C1 segment of cervical spinal cord (tissue), 14 donors: Measurements from ENCODE around the gene SCO2.
"Not testable (repeated sequence)": the region's sequence is repeated elsewhere in the genome, so short reads cannot be mapped to it uniquely, and the experiment has no call there.

ENCODE experiments used
- DNase-seq, 14 donors: peaks; one replicate each; lab custom pipeline; 2025; lab: John Stamatoyannopoulos, UW

Gene SCO2

DNA sequence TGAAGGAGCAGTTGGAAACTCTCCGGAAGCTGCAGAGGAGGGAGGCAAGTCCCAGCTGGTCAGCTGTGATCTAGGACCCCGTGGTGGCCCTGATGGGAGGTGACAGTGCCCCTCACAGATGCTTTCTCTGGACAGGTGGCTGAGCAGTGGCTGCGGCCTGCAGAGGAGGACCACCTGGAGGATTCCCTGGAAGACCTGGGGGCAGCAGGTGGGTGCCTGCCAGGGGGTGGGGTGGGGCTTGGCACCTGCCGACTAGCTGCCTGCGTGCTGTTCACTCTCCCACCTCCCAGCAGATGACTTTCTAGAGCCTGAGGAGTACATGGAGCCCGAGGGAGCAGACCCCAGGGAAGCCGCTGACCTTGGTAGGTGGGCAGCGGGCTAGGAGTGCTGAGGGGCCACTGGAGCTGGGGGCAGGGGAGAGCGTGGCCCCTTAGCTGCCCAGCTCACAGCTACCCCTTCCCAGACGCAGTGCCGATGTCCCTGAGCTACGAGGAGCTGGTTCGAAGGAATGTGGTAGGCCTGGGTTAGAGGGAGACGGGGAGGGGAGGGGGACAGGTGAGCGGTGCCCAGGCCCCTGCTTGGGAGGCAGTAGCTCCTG is 3.1 kb downstream of the SCO2 start:
- no peak for DNase-seq

DNA sequence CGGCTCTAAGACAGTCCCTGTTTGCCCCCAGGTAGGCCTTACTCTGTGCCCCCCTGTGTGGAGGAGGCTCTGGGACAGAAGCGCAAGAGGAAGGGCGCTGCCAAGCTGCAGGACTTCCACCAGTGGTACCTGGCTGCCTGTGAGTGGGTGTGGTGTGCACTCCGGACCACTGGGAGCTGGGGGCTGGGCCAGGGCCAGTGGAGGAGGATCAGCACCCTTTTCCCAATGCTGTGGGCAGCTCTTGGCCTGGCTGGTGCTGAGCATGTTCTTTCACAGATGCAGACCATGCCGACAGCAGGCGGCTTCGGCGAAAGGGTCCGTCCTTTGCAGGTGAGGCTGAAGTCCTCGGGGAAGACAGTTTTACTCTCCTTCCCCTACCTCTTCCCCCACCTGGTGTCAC is 3.7 kb downstream of the SCO2 start:
- DNase-seq: no peak

DNA sequence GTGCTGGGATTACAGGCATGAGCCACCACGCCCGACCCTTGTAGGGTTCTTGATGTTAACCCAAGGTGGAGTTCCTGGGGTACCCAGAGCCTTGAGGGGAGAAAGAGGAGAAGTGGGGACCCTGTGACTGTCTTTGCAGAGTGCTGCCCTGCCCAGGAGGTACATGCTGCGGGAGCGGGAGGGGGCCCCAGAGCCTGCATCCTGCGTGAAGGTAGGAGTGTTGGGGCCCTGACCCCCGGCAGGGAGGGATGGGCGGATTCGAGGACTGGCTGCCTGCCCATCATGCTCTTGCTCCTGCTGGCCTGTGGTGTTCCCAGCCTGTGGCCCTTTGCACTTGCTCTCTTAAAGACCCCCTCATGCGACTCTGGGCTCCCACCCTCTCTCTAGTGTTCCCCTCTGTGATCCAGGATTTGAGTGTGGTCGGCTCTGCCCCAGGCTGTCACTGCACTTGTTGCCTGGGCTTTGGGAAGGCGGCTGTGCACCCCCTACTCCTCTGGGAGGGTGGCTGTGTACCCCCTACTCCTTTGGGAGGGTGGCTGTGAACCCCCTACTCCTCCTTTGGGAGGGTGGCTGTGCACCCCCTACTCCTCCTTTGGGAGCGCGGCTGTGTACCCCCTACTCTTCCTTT is 4.5 kb downstream of the SCO2 start:
- no peak for DNase-seq

DNA sequence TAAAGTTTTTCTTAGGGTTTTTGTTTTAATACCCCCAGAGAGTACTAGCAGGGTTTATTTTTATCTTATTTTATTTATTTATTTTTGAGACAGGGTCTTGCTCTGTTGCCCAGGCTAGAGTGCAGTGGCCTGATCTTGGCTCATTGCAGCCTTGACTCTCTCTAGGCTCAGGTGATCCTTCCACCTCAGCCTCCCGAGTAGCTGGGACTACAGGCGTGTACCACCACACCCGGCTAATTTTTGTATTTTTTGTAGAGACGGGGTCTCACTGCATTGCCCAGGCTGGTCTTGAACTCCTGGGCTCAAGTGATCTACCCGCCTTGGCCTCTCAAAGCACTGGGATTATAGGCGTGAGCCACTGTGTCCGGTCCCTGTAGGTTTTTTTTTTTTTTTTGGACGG is 5.2 kb downstream of the SCO2 start:
- not testable (repeated sequence) for DNase-seq

DNA sequence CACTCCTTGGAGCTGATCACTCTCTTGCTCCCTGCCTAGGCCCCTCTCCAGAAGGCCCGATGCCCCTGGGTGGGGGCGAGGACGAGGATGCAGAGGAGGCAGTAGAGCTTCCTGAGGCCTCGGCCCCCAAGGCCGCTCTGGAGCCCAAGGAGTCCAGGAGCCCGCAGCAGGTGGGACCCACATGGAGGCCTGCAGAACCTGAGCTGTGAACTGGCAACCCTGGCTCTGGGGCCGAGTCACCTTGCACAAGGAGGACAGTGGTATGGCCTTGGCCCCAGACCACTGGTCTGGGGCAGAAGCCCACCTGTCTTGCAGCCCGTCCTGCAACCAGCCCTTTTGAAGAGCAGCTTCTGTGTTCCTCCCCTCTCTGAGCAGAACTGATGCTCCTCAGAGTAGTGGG is 6.2 kb downstream of the SCO2 start:
- DNase-seq: no peak

DNA sequence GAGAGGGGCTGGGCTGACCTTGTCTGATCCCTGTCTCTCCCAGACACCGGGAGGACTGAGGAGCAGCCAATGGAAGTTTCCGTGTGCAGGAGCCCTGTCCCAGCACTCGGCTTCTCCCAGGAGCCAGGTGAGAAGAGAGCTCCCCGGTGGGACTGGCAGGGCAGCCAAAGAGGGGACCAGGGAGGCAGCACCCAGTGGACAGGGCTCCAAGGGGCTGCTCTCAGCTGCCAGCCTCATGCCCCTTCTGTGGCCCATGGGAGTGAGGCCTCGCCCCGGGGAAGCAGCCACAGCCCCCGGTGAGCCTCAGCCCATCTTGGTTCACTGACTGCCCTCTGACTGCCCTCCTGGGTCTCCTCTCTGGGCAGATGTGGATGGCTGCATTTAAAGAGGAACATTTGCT is 6.8 kb downstream of the SCO2 start:
- DNase-seq: no peak

DNA sequence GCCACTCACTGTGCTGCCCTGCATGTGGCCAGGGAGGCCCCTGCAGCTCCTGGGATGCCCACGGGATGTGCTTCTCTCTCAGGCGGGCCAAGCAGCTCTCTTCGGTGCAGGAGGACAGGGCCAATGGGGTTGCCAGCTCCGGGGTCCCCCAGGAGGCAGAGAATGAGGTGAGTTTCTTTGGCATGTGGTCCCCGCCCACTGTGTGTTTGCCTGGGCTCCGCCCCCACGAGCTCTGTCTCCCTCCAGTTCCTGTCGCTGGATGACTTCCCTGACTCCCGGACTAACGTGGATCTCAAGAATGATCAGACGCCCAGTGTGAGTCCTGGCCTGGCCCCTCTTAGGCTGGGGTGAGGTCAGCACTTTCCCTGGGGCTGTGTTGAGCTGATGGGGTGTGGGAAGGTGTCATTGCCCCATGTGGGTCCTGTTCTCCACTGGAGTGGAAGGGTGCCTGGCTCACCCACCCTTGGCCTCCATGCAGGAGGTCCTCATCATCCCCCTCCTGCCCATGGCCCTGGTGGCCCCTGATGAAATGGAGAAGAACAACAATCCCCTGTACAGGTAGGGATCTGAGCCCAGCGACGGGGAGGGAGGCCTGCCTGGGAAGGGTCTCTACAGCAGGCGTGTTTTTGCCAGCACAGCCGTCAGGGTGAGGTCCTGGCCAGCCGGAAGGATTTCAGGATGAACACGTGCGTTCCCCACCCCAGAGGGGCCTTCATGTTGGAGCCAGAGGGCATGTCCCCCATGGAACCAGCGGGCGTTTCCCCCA is 7.7 kb downstream of the SCO2 start:
- DNase-seq: no peak

DNA sequence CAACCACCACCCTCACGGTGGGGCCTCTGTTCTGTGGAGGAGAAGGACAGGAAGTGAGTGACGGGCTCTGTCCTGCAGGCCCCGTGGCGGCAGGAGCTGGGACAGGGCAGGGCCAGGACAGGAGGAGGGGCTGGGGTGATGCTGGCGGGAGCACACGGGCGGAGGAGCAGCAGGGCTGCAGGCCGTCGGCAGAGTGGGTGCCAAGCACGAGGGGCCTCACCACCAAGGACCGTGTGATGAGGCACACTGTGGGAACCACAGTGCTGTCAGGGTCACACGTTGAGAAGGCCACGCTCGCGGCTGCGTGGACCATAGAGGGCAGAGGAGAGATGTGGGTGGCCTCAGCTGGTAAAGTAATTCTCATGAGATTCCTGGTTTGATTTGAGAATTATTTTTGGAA is 8.5 kb downstream of the SCO2 start:
- DNase-seq: no peak

DNA sequence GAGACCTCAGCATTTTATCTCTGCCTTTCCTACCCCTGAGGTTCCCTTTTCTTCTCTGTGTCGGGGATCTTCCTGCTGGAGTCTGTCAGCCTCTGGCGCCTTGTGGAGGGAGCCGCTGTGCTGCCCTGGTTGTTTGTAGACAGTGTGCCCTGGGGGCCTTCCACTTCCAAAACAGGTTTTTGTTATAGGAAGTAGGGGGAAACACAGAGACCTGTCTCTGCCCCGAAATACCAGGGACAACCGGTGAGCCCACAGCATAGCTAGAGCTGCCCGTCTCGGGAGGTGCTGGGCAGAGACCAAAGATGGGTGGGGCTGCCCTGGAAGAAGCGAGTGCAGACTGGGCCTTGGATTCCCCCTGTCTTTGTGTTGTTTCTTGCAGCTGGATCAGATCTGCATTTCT is 9.3 kb downstream of the SCO2 start:
- no peak for DNase-seq

DNA sequence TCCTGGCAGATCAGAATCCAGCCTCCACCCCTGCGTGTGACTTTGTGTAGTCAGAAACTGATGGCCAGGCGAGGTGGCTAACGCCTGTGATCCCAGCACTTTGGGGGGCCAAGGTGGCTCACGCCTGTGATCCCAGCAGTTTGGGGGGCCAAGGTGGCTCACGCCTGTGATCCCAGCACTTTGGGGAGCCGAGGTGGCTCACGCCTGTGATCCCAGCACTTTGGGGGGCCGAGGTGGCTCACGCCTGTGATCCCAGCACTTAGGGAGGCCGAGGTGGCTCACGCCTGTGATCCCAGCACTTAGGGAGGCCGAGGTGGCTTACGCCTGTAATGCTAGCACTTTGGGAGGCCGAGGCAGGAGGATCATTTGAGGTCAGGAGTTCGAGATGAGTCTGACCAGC is 12.2 kb downstream of the SCO2 start:
- DNase-seq: no peak

DNA sequence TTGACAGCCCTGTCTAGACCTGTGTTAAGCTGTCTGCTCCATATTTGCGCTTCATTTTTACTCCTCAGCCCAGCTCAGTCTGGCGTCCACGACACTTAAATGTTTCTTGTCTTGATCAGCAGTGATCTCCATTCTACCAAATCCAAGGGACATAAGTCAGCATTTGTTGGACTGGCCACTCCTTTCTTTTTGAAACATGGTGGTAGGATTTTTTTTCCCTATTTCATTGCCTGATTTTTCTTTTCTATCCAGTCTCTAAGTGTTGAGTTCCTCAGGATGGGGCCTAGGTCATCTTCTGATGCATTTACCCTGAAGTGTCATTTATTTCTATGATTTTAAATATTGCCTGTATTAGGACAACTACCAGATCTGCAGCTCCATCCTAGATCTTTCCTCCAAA is 16.5 kb downstream of the SCO2 start:
- DNase-seq: no peak

DNA sequence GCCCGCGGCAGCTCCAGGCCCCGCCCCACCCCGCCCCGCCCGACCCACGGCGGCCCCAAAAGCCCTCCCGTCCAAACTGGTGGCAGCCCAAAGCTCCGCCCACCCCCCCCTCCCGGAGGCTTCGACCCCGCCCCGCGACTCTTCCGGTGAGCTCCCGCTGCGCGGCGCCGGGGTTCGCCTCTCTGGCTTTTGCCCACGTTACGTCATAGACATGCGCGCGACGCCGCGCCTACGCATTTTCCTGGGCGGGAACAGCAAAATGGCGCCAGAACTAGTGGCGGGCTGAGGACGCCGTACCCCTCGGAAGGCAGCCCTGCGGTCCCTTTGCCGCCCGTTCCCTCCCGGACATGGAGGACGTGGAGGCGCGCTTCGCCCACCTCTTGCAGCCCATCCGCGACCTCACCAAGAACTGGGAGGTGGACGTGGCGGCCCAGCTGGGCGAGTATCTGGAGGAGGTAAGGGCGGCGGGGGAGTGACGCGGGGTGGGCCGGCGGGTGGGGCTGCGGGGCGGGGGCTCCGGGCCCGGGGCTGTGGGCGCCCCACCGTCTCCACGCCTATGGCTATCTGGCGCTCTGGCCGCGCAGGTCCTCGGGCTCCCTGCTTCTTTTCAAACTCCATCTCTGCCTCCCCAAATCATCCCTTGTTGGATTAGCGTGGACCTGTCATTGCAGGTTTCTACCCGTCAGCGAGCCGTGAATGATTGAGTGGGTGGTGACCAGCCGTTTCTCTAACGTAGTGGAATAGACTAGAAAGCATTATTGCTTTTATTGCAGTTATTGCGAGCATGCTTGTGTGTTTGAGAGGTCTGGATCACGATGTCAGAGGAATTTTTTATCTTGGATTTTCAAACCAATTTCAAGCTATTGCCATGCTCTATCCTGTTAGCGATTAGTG is 17.2 kb downstream of the SCO2 start, which contains the start of gene NCAPH2:
Gene NCAPH2 (plus strand): TSS at position 234 of the 894 bp plus-strand sequence. CDS start 114 bp downstream, at position 348.
- DNase-seq: peak in 13 of 14 donors; percentile 88 to 100 (median 97)

DNA sequence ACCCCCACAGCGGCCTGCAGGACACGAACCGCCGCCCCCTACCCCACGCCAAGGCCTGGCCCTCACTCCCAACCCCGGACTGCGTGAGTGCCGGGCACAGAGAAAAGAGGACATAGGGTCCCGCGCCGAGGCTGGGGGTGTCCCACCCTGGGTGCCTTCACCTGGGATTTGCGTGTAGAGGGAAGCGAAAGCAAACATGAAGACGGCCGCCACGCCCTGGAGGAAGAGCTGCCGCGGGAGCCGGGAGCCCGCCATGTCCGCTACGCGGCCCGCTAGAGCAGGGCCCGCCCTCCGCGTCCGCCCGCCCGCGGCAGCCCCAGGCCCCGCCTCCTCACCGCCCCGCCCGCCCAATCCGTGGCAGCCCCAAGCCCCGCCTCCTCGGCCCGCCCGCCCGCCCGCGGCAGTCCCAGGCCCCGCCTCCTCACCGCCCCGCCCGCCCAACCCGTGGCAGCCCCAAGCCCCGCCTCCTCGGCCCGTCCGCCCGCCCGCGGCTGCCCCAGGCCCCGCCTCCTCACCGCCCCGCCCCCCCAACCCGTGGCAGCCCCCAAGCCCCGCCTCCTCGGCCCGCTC is 17.9 kb downstream of the SCO2 start, which contains the start of gene LMF2:
Gene LMF2 (minus strand): TSS at position 282 of the 570 bp plus-strand sequence. CDS start 27 bp downstream, at position 255.
- peak in 7 of 14 donors; percentile 91 to 100 (median 99) for DNase-seq

DNA sequence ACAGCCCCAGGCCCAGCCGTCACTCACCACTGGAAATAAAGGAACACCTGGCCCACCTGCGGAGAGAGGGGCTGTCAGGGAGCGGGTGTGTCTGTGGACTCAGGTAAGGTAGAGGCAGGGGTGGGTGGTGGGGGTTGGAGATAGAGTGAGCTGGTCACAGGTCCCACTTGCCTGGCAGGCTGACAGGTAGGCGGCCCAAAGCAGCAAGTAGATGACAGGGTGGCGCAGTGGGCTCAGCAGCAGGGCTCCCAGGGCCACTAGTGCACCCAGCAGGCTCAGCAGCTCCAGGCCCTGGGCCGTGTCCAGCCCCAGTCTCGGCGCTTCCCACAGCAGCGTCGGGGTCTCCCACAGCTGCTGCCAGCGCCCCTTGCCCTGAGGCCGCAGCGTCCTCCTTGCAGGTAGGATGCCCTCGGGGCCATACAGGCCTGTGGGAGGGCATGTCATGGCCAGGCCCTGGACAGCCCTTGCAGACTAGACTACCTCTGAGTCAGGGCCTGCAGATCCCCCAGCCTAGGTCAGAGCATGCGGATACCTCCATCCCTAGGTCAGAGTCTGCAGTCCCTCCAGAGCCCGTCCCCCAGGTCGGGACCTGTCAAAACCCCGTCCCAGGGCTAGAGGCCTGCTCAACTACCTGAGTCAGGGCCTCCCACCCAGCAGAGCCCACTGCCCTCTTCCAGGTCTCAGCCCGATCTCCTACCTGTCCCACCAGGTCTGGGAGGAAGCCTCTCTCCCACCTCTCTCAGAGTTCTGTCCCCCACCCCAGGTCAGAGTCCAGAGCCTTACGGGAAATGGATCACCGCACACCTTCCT is 18.6 kb downstream of the SCO2 start:
- DNase-seq: no peak

DNA sequence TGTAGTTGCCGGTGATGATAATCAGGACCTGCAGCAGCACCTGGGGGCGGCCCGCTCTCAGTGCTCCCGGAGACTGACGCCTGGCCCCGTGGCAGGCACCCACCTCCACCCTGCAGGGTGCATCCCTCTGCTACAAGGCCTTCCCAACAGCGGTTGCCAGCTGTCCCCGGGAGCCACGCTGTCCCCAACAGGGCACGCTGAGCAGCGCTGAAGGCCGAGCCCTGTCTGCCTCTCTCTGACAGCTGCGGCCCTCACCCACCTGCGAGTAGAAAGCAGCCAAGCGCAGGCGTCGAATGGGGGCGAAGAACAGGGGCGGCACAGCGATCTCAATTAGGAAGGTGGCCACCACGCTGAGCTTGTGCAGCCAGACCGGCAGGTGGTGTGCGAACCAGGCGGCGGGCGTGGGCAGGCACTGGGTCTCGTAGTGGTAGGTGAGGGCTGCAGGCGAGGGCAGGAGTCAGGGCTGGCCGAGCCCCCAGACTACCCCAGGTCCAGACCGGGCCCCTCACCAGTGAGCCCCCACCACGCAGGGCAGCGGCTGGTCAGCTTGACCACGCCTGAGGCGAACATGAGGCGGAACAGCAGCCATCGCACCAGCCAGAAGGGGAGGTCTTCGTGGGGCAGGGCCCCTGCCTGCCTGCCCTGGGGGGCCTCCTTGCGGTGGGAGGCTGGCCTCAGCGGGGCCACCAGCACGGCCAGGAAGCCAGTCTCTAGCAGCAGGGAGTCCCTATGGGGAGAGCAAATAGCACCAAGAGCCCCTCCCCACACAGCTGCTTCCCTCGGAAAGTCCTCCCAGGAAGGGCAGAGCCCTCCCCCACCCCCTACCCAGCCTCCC is 19.4 kb downstream of the SCO2 start:
- DNase-seq: no peak

DNA sequence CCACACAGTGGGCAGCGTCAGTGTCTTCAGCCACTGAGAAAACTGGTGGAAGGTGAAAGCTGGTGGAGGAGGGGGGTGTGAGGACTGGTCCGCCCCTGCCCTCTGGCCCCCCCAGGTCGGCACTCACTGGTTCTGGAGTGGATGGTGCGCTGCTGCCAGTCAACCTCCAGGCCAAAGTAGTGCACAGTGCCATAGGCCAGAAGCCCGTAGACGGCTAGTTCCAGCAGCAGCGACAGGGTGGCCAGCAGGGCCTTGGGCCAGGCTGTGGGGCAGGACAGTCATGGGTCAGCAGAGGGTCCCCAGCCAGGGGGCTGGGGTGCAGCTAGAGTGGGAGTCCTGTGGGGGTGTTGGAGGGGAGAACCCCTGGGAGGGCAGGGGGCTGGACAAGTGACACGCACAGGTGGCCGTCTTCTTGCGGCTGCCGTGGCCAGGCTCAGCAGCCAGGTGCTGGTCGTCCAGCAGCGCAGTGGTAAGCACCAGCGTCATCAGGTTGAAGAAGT is 20.1 kb downstream of the SCO2 start:
- DNase-seq: no peak

DNA sequence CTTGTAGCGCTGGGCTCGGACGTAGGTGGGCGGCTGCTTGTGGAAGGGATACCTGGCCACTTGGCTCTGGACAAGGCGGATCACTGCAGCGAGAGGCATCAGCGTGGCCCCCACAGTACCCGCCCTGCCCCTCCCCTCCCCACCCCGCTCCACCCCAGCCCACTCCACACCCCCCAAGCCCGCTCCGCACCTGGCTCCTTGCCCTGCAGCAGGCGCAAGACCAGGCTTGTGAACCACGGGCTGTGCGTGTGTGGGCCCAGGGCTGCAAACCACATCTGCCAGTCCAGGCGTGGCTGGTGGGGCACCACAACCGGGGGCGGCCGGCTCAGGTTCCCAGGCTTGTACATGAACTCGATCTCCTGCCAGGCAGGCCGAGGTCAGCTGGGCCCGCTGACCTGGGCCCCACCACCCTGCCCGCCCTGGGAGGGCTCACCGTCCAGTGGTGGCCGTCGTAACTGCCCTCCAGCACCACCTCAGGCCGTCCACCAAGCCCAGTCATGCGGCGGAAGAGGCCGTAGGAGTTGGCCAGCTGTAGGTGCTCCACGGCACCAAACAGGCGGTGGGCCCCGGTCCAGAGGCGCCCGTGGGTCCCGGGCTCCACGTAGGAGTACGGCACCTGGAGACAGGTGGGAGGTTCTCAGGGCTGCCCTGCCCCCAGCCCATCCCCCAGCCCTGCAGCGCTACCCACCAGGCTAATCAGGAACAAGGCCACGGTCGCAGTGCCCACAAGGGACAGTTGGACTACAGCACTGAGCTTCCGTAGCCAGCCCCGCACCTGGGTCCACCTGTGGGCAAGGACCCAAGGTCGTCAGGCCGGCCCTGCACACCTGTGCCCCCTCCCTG is 20.8 kb downstream of the SCO2 start:
- DNase-seq: no peak

DNA sequence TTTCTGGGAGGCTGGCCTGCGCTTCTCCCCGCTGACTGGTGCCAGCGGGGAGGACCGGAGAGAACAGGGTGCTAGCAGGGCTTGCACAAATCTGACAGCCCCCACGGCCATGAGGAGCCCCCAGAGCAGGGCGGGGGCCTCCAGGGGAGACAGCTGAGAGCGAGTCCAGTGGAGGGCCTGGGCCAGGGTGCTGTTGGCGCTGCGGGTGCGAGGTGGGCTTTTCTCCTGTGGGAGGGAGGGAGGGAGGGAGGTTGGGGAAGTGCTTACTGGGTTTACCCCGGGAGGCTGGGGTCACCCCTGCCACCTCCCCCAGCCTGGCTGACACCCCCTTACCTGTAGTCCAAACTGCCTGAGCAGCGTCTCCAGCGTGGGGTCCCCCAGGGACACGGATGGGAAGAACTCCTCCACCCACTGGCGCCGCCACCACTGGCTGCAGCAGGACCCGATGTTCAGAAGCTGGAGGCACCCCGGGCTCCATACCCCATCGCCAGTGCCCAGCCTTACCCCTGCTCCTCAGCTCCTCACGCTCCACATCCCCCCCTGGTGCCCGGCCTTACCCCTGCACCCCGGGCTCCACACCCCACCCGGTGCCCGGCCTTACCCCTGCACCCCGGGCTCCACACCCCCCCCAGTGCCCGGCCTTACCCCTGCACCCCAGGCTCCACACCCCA is 21.8 kb downstream of the SCO2 start:
- no peak for DNase-seq
